GM23338 (cell line): Measurements from ENCODE around the gene MUTYH. TPM values are rescaled to one million over a fixed set of nuclear protein-coding genes. Genes with fewer than 3 reads are reported as not detected.

Experiments used
- ATAC-seq: fragments of 200-7000 bp; cut with Tn5 transposase; 3 replicates; pipeline ENCODE4 v1.9.1; 2020
- DNase-seq: peaks from one replicate; pipeline ENCODE4 v3.0.0-alpha.2; 2015; ENCODE audit warnings: low spot score
- H2AFZ ChIP-seq: fragments of 200-600 bp; sonication (generic); 2 replicates; pipeline ENCODE4 v1.8.0; 2016; ENCODE audit warnings: antibody characterized with exemption, mild to moderate bottlenecking, moderate library complexity
- H3F3A ChIP-seq: fragments of 200-600 bp; sonication (generic); replicated peaks from 2 replicates; pipeline ENCODE4 v1.8.0; 2017; ENCODE audit warnings: antibody characterized with exemption, mixed run types, low read depth
- H3K27ac ChIP-seq: fragments of 200-600 bp; sonication (generic); 2 replicates; pipeline ENCODE4 v1.6.1; 2016; ENCODE audit warnings: low read depth
- H3K27me3 ChIP-seq: fragments of 200-600 bp; sonication (generic); 2 replicates; pipeline ENCODE4 v1.8.0; 2016; ENCODE audit warnings: mild to moderate bottlenecking, mixed run types, moderate library complexity; ENCODE audit not compliant: insufficient read depth
- H3K36me3 ChIP-seq: fragments of 200-600 bp; sonication (generic); 2 replicates; pipeline ENCODE4 v1.8.0; 2016; ENCODE audit warnings: mild to moderate bottlenecking; ENCODE audit not compliant: insufficient read depth
- H3K4me1 ChIP-seq: fragments of 200-600 bp; sonication (generic); 2 replicates; pipeline ENCODE4 v1.8.0; 2016; ENCODE audit warnings: mild to moderate bottlenecking, moderate library complexity; ENCODE audit not compliant: insufficient read depth
- H3K4me2 ChIP-seq: fragments of 200-600 bp; sonication (generic); 2 replicates; pipeline ENCODE4 v1.7.1; 2017; ENCODE audit warnings: mixed run types
- H3K4me3 ChIP-seq: fragments of 200-600 bp; sonication (generic); 2 replicates; pipeline ENCODE4 v1.6.1; 2016; ENCODE audit warnings: mixed run types
- H3K79me2 ChIP-seq: fragments of 200-600 bp; sonication (generic); replicated peaks from 2 replicates; pipeline ENCODE4 v1.8.0; 2017; ENCODE audit warnings: mild to moderate bottlenecking; ENCODE audit not compliant: insufficient read depth
- H3K9me2 ChIP-seq: fragments of 200-600 bp; sonication (generic); 2 replicates; pipeline ENCODE4 v1.8.0; 2017; ENCODE audit not compliant: insufficient read depth
- H4K20me1 ChIP-seq: fragments of 200-600 bp; sonication (generic); replicated peaks from 2 replicates; pipeline ENCODE4 v1.8.0; 2017; ENCODE audit warnings: mild to moderate bottlenecking; ENCODE audit not compliant: insufficient read depth
- H3K27ac Mint-ChIP-seq: 2 replicates; pipeline ENCODE4 v1.8.0; 2020; ENCODE audit warnings: inconsistent platforms, mild to moderate bottlenecking, moderate library complexity, mixed read lengths
- H3K27me3 Mint-ChIP-seq: 3 replicates; pipeline ENCODE4 v1.8.0; 2022; ENCODE audit warnings: low read depth, mild to moderate bottlenecking, moderate library complexity, mixed read lengths, inconsistent platforms; ENCODE audit not compliant: insufficient read depth, poor library complexity
- H3K36me3 Mint-ChIP-seq: 3 replicates; pipeline ENCODE4 v1.8.0; 2021; ENCODE audit warnings: low read depth, mild to moderate bottlenecking, inconsistent platforms, moderate library complexity, mixed read lengths
- H3K4me1 Mint-ChIP-seq: 3 replicates; pipeline ENCODE4 v1.8.0; 2020; ENCODE audit warnings: mild to moderate bottlenecking, inconsistent platforms, mixed read lengths
- H3K4me3 Mint-ChIP-seq: 3 replicates; pipeline ENCODE4 v1.8.0; 2021; ENCODE audit warnings: moderate library complexity, mild to moderate bottlenecking, inconsistent platforms, mixed read lengths
- H3K9me3 Mint-ChIP-seq: 3 replicates; pipeline ENCODE4 v1.8.0; 2020; ENCODE audit warnings: moderate library complexity, mild to moderate bottlenecking, inconsistent platforms, mixed read lengths
- CREB1 ChIP-seq: fragments of 250-450 bp; sonication (Bioruptor Pico); IDR thresholded peaks from 2 replicates; pipeline ENCODE4 v1.5.0; 2020; ENCODE audit warnings: low read depth, mild to moderate bottlenecking, moderate library complexity
- EZH2 ChIP-seq: fragments of 200-600 bp; sonication (generic); IDR thresholded peaks from one replicate; pipeline ENCODE4 v1.8.0; 2017; ENCODE audit warnings: antibody characterized with exemption, mild to moderate bottlenecking, low read depth; ENCODE audit not compliant: unreplicated experiment
- EZH2phosphoT487 ChIP-seq: fragments of 200-600 bp; sonication (generic); IDR thresholded peaks from one replicate; pipeline ENCODE4 v1.8.1; 2018; ENCODE audit warnings: antibody characterized with exemption; ENCODE audit not compliant: unreplicated experiment
- JUNB ChIP-seq: IDR thresholded peaks from one replicate; pipeline ENCODE4 v1.6.1; 2016; ENCODE audit warnings: antibody characterized with exemption; ENCODE audit not compliant: unreplicated experiment
- NANOG ChIP-seq: IDR thresholded peaks from 2 replicates; pipeline ENCODE4 v1.6.1; 2016; ENCODE audit warnings: antibody characterized with exemption, borderline replicate concordance
- POLR2AphosphoS5 ChIP-seq: IDR thresholded peaks from 2 replicates; pipeline ENCODE4 v1.6.1; 2016; ENCODE audit warnings: antibody characterized with exemption, low read depth
- STAT1 ChIP-seq: IDR thresholded peaks from one replicate; pipeline ENCODE4 v1.6.1; 2016; ENCODE audit warnings: antibody characterized with exemption; ENCODE audit not compliant: unreplicated experiment
- ZNF114 ChIP-seq: fragments of 250-450 bp; sonication (Bioruptor Pico); IDR thresholded peaks from 2 replicates; pipeline ENCODE4 v1.5.0; 2020; ENCODE audit warnings: mild to moderate bottlenecking, moderate library complexity
- ZNF331 ChIP-seq: fragments of 250-450 bp; sonication (Bioruptor Pico); IDR thresholded peaks from 2 replicates; pipeline ENCODE4 v1.5.0; 2020; ENCODE audit warnings: low read depth, mild to moderate bottlenecking, moderate library complexity
- polyA plus RNA-seq: library from polyadenylated mRNA; unstranded; fragments of >200 nt; fragmentation: Nextera tagmentation; extraction: Ambion mirVana; gene quantifications from 2 replicates; pipeline ENCODE4 v1.2.1, GENCODE V29; 2016
- total RNA-seq: library from RNA; depleted of rRNA; stranded (reverse); fragments of >200 nt; shearing (Covaris generic); gene quantifications from 2 replicates; pipeline ENCODE4 v1.2.3, GENCODE V29; 2014
- TF ChIP-seq, protein P1 (sequence below): IDR thresholded peaks from one replicate; pipeline ENCODE4 v1.6.1; 2018; ENCODE audit warnings: antibody characterized with exemption; ENCODE audit not compliant: unreplicated experiment
- TF ChIP-seq, protein P2 (sequence below), 2 experiments: fragments of 200-600 bp in 1 of 2; sonication (generic) in 1 of 2; conservative IDR thresholded peaks; 2 replicates each; pipeline versions ENCODE4 v1.5.1 to v1.6.1; 2016 to 2017; ENCODE audit warnings: antibody characterized with exemption in 2 of 2, low read depth in 2 of 2, mild to moderate bottlenecking in 2 of 2, moderate library complexity in 1 of 2
- TF ChIP-seq, protein P3 (sequence below): fragments of 250-450 bp; sonication (Bioruptor Pico); IDR thresholded peaks from 2 replicates; pipeline ENCODE4 v1.5.0; 2020; ENCODE audit warnings: mild to moderate bottlenecking, moderate library complexity
- TF ChIP-seq, protein P4 (sequence below): IDR thresholded peaks from 2 replicates; pipeline ENCODE4 v1.6.1; 2016; ENCODE audit warnings: antibody characterized with exemption

MUTYH gene
- total and polyA plus RNA-seq, 2 experiments from 2014 or later: 47.9 to 67.4 TPM

DNA sequence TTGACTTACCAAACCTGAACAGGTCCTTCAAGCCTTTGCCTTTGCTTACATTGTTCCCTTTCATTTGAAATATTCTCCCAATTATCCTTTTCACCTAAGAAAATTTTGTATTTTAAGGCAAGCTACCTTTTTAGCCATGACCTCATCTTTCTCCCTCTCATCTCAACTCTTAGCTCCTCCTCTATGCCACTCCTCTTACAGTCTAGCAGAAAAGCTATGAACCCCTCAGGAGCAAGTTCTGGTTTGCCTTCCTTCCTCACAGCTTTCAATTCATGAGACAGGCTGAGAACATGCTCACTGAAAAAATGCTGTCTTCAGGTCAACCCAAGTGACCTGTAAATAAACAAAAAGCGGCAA, 8.3 kb upstream of the MUTYH start:
- no peaks in the 10 kb centered on the region for H3K4me1 ChIP-seq
- no peak overlapping the region for H3K4me2 ChIP-seq
- Mint-ChIP-seq H3K36me3 (peaks cover 22% of the 10 kb centered on the region), H3K27ac (no peak overlapping the region), H3K9me3 (no peaks in the 10 kb centered on the region), H3K4me1 (no peaks in the 10 kb centered on the region), H3K27me3 (peaks cover 2% of the 10 kb centered on the region), H3K4me3 (no peak overlapping the region)
- H3F3A ChIP-seq: 0 out of 2 replicates have a peak, but pooled peaks cover 3% of the 10 kb centered on the region
- DNase-seq (no peak), ATAC-seq (no peak)
- peaks cover 7% of the 10 kb centered on the region; the same call in 1 of the 2 replicates for H3K36me3 ChIP-seq
- H4K20me1 ChIP-seq: no peaks in the 10 kb centered on the region; the same call in none of the 2 replicates
- TF ChIP-seq, protein P1, sequence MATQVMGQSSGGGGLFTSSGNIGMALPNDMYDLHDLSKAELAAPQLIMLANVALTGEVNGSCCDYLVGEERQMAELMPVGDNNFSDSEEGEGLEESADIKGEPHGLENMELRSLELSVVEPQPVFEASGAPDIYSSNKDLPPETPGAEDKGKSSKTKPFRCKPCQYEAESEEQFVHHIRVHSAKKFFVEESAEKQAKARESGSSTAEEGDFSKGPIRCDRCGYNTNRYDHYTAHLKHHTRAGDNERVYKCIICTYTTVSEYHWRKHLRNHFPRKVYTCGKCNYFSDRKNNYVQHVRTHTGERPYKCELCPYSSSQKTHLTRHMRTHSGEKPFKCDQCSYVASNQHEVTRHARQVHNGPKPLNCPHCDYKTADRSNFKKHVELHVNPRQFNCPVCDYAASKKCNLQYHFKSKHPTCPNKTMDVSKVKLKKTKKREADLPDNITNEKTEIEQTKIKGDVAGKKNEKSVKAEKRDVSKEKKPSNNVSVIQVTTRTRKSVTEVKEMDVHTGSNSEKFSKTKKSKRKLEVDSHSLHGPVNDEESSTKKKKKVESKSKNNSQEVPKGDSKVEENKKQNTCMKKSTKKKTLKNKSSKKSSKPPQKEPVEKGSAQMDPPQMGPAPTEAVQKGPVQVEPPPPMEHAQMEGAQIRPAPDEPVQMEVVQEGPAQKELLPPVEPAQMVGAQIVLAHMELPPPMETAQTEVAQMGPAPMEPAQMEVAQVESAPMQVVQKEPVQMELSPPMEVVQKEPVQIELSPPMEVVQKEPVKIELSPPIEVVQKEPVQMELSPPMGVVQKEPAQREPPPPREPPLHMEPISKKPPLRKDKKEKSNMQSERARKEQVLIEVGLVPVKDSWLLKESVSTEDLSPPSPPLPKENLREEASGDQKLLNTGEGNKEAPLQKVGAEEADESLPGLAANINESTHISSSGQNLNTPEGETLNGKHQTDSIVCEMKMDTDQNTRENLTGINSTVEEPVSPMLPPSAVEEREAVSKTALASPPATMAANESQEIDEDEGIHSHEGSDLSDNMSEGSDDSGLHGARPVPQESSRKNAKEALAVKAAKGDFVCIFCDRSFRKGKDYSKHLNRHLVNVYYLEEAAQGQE: no peak
- TF ChIP-seq, protein P2, sequence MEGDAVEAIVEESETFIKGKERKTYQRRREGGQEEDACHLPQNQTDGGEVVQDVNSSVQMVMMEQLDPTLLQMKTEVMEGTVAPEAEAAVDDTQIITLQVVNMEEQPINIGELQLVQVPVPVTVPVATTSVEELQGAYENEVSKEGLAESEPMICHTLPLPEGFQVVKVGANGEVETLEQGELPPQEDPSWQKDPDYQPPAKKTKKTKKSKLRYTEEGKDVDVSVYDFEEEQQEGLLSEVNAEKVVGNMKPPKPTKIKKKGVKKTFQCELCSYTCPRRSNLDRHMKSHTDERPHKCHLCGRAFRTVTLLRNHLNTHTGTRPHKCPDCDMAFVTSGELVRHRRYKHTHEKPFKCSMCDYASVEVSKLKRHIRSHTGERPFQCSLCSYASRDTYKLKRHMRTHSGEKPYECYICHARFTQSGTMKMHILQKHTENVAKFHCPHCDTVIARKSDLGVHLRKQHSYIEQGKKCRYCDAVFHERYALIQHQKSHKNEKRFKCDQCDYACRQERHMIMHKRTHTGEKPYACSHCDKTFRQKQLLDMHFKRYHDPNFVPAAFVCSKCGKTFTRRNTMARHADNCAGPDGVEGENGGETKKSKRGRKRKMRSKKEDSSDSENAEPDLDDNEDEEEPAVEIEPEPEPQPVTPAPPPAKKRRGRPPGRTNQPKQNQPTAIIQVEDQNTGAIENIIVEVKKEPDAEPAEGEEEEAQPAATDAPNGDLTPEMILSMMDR (conservative IDR thresholded peaks at IDR 0.05; ENCODE audit: low read depth in 2 of 2): no peak
- TF ChIP-seq ZNF331 (no peak), NANOG (no peak), ZNF114 (CRISPR knock-in tag) (no peak), STAT1 (no peak), EZH2 (no peak), EZH2phosphoT487 (no peak), JUNB (no peak), POLR2AphosphoS5 (no peak), CREB1 (no peak)
- TF ChIP-seq, protein P3, sequence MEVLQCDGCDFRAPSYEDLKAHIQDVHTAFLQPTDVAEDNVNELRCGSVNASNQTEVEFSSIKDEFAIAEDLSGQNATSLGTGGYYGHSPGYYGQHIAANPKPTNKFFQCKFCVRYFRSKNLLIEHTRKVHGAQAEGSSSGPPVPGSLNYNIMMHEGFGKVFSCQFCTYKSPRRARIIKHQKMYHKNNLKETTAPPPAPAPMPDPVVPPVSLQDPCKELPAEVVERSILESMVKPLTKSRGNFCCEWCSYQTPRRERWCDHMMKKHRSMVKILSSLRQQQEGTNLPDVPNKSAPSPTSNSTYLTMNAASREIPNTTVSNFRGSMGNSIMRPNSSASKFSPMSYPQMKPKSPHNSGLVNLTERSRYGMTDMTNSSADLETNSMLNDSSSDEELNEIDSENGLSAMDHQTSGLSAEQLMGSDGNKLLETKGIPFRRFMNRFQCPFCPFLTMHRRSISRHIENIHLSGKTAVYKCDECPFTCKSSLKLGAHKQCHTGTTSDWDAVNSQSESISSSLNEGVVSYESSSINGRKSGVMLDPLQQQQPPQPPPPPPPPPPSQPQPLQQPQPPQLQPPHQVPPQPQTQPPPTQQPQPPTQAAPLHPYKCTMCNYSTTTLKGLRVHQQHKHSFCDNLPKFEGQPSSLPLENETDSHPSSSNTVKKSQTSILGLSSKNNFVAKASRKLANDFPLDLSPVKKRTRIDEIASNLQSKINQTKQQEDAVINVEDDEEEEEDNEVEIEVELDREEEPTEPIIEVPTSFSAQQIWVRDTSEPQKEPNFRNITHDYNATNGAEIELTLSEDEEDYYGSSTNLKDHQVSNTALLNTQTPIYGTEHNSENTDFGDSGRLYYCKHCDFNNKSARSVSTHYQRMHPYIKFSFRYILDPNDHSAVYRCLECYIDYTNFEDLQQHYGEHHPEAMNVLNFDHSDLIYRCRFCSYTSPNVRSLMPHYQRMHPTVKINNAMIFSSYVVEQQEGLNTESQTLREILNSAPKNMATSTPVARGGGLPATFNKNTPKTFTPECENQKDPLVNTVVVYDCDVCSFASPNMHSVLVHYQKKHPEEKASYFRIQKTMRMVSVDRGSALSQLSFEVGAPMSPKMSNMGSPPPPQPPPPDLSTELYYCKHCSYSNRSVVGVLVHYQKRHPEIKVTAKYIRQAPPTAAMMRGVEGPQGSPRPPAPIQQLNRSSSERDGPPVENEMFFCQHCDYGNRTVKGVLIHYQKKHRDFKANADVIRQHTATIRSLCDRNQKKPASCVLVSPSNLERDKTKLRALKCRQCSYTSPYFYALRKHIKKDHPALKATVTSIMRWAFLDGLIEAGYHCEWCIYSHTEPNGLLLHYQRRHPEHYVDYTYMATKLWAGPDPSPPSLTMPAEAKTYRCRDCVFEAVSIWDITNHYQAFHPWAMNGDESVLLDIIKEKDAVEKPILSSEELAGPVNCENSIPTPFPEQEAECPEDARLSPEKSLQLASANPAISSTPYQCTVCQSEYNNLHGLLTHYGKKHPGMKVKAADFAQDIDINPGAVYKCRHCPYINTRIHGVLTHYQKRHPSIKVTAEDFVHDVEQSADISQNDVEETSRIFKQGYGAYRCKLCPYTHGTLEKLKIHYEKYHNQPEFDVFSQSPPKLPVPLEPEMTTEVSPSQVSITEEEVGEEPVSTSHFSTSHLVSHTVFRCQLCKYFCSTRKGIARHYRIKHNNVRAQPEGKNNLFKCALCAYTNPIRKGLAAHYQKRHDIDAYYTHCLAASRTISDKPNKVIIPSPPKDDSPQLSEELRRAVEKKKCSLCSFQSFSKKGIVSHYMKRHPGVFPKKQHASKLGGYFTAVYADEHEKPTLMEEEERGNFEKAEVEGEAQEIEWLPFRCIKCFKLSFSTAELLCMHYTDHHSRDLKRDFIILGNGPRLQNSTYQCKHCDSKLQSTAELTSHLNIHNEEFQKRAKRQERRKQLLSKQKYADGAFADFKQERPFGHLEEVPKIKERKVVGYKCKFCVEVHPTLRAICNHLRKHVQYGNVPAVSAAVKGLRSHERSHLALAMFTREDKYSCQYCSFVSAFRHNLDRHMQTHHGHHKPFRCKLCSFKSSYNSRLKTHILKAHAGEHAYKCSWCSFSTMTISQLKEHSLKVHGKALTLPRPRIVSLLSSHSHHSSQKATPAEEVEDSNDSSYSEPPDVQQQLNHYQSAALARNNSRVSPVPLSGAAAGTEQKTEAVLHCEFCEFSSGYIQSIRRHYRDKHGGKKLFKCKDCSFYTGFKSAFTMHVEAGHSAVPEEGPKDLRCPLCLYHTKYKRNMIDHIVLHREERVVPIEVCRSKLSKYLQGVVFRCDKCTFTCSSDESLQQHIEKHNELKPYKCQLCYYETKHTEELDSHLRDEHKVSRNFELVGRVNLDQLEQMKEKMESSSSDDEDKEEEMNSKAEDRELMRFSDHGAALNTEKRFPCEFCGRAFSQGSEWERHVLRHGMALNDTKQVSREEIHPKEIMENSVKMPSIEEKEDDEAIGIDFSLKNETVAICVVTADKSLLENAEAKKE (CRISPR knock-in tag): no peak
- TF ChIP-seq, protein P4, sequence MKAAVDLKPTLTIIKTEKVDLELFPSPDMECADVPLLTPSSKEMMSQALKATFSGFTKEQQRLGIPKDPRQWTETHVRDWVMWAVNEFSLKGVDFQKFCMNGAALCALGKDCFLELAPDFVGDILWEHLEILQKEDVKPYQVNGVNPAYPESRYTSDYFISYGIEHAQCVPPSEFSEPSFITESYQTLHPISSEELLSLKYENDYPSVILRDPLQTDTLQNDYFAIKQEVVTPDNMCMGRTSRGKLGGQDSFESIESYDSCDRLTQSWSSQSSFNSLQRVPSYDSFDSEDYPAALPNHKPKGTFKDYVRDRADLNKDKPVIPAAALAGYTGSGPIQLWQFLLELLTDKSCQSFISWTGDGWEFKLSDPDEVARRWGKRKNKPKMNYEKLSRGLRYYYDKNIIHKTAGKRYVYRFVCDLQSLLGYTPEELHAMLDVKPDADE: no peak
- no peak overlapping the region for H3K27ac ChIP-seq
- no peaks in the 10 kb centered on the region for H3K79me2 ChIP-seq
- H3K27me3 ChIP-seq: no peaks in the 10 kb centered on the region
- H3K4me3 ChIP-seq: no peak overlapping the region
- no peak overlapping the region for H2AFZ ChIP-seq
- no peaks in the 10 kb centered on the region for H3K9me2 ChIP-seq
